Left ventricle myocardium inferior (tissue), 1 donor: ENCODE data around the gene PHC1. TPM values are rescaled to one million over a fixed set of nuclear protein-coding genes. Genes with fewer than 3 reads are reported as not detected.

Source experiments
- DNase-seq: peaks from one replicate; pipeline ENCODE4 v3.0.0-alpha.2; 2020
- H3K27ac ChIP-seq: fragments of 200-600 bp; replicated peaks from 2 replicates; pipeline ENCODE4 v1.8.0; 2021
- H3K27me3 ChIP-seq: fragments of 200-600 bp; 2 replicates; pipeline ENCODE4 v1.8.0; 2021; ENCODE audit warnings: low read depth
- H3K36me3 ChIP-seq: fragments of 200-600 bp; 2 replicates; pipeline ENCODE4 v1.8.0; 2021
- H3K4me1 ChIP-seq: fragments of 200-600 bp; 2 replicates; pipeline ENCODE4 v1.8.0; 2021
- H3K4me3 ChIP-seq: fragments of 200-600 bp; 2 replicates; pipeline ENCODE4 v1.8.0; 2021; ENCODE audit warnings: mild to moderate bottlenecking, moderate library complexity
- H3K9me3 ChIP-seq: fragments of 200-600 bp; replicated peaks from 2 replicates; pipeline ENCODE4 v1.8.0; 2021
- CTCF ChIP-seq: fragments of 200-600 bp; IDR thresholded peaks from 2 replicates; pipeline ENCODE4 v1.8.0; 2021; ENCODE audit warnings: antibody characterized with exemption, mild to moderate bottlenecking, borderline replicate concordance
- intact Hi-C: fragments of 100-400 bp; cut with micrococcal nuclease; formaldehyde crosslinking; loops from one replicate; pipeline ENCODE4 v1.11.0; 2022
- total RNA-seq: library from RNA; stranded (reverse); fragmentation: NEBNext Ultra II Directional; extraction: Animal tissue kit (Norgen Biotek cat#: 25700); gene quantifications from one replicate; pipeline ENCODE4 v1.2.1, GENCODE V29; 2021
- donor health status: DM: no; HTN: yes; CAD: no; lungs with severe emphysema.

The PHC1 gene
- total RNA-seq, 1 donor from 2014 or later, result 23.4 TPM

DNA sequence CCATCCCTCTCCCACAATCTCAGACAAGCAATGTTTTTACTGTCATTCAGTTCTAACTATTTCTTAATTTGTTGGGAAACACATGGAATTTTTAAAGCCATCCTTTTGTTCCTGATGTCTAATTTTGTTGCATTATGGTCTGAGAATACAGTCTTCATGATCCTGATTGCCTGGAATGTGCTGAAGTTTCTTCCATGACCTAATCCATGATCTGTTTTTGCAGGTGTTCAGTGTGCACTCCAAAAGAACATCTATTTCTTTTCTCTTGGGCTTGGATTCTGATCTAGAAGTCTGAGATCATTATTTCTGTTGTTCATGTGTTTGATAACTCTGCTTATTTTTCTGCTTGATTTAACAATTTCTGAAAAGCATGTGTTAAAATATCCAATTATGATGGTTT is 43.2 kb upstream of the PHC1 start:
- intact Hi-C loops, result no loop called here
- no peak for TF ChIP-seq CTCF
- Histone ChIP-seq H3K4me3 (no peak overlapping the region), H3K27ac (no peak overlapping the region), H3K9me3 (no peaks in the 10 kb centered on the region), H3K27me3 (no peaks in the 10 kb centered on the region), H3K4me1 (no peaks in the 10 kb centered on the region), H3K36me3 (no peaks in the 10 kb centered on the region)
- no peak for DNase-seq

GRCh38 chr12:8876887-8877286 is 37.4 kb upstream of the PHC1 start:
- Histone ChIP-seq H3K36me3 (no peaks in the 10 kb centered on the region), H3K4me3 (no peak overlapping the region), H3K27ac (no peak overlapping the region), H3K9me3 (no peaks in the 10 kb centered on the region), H3K27me3 (no peaks in the 10 kb centered on the region), H3K4me1 (no peaks in the 10 kb centered on the region)
- no peak for DNase-seq
- intact Hi-C loops, result no loop called here
- TF ChIP-seq CTCF, result no peak

DNA sequence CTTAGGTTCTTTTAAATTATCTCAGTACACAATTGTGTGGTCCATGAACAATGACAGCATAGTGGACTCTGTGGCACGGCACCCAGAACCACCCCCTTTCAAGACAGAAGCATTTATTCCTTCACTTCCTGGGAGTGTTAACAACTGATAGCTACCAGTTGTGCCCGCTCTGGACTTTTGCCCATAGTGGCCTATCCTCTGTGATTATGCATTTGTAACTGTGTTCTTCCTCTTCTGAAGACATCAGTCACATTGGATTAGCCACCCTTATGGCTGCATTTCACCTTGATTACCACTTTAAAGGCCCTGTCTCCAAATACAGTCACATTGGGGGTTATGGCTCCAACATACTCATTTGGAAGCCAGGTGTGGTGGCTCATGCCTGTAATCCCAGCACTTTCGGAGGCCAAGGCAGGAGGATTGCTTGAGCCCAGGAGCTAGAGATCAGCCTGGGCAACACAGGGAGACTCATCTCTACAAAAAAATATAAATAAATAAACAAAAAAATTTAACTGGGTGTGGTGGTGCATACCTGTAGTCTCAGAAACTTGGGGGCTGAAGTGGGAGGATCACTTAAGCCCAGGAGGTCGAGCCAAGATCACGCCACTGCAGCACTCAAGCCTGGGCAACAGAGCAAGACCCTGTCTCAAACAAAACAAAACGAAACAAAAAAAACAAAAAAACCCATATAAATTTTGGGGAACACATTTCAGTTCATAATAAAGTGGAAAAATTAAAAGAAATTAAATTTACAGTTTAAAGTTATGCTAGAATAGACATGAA is 27.6 kb upstream of the PHC1 start:
- no peak for TF ChIP-seq CTCF
- DNase-seq, result no peak
- no peaks in the 10 kb centered on the region for H3K36me3 ChIP-seq
- no peaks in the 10 kb centered on the region for H3K9me3 ChIP-seq
- no peaks in the 10 kb centered on the region for H3K4me1 ChIP-seq
- no peak overlapping the region for H3K4me3 ChIP-seq
- H3K27ac ChIP-seq, result no peak overlapping the region
- no peaks in the 10 kb centered on the region for H3K27me3 ChIP-seq
- intact Hi-C loops, result no loop called here

DNA sequence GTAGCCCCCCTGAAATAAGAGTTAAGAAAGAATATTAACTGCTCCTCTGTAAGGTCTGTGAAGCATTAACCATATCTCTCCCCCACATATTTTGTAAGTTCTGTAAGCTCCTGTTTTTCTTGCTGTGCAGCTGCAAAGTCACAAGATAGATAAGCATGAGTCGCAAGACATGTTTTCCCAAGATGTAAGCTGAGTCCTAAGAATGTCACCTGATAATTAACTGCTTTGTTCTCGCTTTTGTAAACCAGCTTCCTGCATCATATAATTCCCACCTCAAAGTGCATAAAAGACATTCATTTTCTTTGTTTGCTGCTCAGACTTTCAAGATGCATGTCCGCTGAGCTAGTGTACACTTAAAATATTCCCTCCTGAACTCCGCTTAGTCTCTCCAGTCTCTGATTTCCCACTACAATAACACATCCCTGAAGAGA is 27.0 kb upstream of the PHC1 start:
- H3K27me3 ChIP-seq, result no peaks in the 10 kb centered on the region
- TF ChIP-seq CTCF, result no peak
- H3K27ac ChIP-seq, result no peak overlapping the region
- H3K4me3 ChIP-seq, result no peak overlapping the region
- no peaks in the 10 kb centered on the region for H3K36me3 ChIP-seq
- no peaks in the 10 kb centered on the region for H3K4me1 ChIP-seq
- no peaks in the 10 kb centered on the region for H3K9me3 ChIP-seq
- intact Hi-C loops, result no loop called here
- DNase-seq, result no peak

- peak overlapping the region; percentile 58 for H3K4me3 ChIP-seq
- H3K36me3 ChIP-seq, result no peaks in the 10 kb centered on the region
- H3K27ac ChIP-seq, result peak overlapping the region; percentile 6
- H3K4me1 ChIP-seq, result no peaks in the 10 kb centered on the region
- peak; percentile 94 for TF ChIP-seq CTCF
- intact Hi-C loops, result loop anchor here (10.0 kb wide), 1 partner anchor 226 kb away; the partner anchor contains the start of gene MFAP5
- no peak for DNase-seq
- H3K27me3 ChIP-seq, result no peaks in the 10 kb centered on the region
- no peaks in the 10 kb centered on the region for H3K9me3 ChIP-seq
Observed at GRCh38 chr12:8890313-8891085, 23.8 kb upstream of the PHC1 start.
